ENCODE measurements around the gene PRAME.

Gene PRAME

GRCh38 chr22:22579869-22580604 is 21.0 kb upstream of the PRAME start:
- DNase-seq (ENCODE audit: low read depth in 2 of 3, low spot score in 1 of 3), result no peak

DNA sequence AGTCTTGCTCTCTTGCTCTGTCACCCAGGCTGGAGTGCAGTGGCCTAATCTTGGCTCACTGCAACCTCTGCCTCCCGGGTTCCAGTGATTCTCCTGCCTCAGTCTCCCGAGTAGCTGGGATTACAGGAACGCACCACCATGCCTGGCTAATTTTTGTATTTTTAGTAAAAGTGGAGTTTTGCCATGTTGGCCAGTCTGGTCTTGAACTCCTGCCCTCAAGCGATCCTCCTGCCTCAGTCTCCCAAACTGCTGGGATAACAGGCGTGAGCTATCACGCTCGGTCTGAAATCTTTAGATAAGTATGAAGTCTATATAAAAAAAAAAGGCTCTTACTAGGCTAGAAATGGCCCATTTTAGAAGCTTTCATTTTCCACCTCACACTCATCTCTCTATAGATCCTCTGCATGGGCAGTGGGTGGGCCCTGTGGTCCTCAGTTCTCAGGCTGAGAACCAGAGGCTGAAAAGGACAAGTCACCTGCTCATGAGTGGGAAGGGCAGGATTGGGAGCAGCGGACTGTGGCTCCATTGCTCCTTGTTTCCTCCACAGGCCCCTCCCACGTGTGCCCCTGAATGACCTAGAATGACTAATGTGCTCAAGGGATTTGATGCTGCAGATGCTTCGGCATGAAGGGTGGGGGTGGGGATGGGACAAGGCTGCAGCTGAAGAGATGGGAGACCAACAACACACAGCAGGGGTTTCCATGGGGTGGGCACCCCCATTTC is 19.8 kb upstream of the PRAME start:
- DNase-seq (ENCODE audit: low read depth in 2 of 3, low spot score in 1 of 3), result no peak

GRCh38 chr22:22576989-22577427 is 17.9 kb upstream of the PRAME start:
- DNase-seq (ENCODE audit: low read depth in 2 of 3, low spot score in 1 of 3), result no peak

- peak in 2 of 3 donors; percentile 29 to 30 for DNase-seq (ENCODE audit: low read depth in 2 of 3, low spot score in 1 of 3)
These were observed 17.4 kb upstream of the PRAME start for GRCh38 chr22:22576244-22576988.

DNA sequence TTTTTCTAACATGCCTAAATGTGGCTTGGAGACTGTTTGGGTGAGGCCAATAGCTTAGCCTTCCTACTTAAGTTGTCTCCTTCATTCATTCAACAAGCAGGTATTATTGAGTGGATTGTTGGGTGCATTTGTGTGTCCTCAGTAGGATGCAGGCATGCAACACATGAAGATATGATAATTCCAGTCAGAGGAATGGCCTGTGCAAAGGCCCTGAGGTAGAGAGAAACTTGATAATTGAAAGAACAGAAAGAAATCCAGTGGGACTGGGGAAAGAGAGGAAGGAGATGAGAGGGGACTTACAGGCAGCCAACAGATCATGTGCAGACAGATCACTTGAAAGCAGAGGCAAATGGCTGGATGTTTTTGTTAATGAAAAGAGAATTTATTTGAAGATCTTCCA is 15.3 kb upstream of the PRAME start:
- no peak for DNase-seq (ENCODE audit: low read depth in 2 of 3, low spot score in 1 of 3)

DNA sequence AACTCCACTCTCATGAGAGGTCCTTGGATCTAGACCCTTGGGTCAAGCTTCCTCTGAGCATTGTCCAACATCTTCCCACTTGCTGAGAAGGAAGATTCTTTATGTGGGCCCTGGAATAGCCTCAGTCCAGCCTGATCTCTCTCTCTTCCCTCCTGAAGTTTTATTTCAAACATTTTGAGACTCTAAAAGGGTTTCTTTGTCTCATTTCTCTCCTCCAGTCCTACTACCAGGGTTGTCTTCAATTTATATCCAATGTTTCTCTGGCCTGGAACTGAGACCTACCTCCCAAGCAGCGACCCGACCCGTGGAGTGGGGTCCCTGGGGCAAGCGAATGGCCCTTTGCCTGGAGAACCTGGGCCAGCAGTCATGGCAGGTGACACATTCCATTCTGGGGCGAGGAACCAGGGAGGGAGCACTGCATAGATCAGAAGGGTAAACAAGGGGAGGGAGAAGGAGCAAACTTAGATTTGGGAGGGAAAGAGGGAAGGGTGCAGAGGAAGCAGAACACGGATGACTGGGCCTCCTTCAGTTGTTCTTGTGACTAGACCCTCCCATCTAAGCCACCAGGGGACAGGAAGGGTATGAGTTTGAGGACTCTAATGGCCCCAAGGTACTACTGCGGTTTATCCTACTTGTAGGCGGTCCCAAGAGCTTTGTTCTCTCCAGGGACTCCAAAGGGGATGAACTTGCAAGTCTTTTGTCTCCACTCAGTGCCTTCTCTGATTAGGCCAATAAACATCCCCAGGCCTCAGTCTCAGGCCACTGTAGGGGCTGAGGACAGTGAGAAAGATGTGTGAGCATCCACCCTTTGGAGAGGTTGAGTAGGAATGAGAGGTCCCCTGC is 14.2 kb upstream of the PRAME start:
- DNase-seq (ENCODE audit: low read depth in 2 of 3, low spot score in 1 of 3), result no peak

DNA sequence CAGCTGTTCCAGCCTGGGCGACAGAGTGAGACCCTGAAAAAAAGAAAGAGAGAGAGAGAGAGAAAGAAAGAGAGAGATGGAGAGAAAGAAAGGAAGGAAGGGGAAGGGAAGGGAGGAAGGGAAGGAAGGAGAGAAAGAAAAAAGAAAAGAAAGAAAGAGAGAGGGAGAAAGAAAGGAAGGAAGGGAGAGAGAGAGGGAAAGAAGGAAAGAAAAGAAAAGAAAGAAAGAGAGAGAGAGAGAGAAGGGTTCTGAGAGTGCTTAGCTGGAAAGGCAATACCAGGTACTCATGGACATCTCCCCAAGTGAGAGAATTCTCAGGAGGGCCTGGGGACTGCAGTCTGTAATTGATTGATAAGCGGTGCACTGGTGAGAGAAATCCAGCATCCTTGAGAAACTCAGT is 12.8 kb upstream of the PRAME start:
- no peak for DNase-seq (ENCODE audit: low read depth in 2 of 3, low spot score in 1 of 3)

GRCh38 chr22:22571429-22571828 is 12.4 kb upstream of the PRAME start:
- no peak for DNase-seq (ENCODE audit: low read depth in 2 of 3, low spot score in 1 of 3)

DNA sequence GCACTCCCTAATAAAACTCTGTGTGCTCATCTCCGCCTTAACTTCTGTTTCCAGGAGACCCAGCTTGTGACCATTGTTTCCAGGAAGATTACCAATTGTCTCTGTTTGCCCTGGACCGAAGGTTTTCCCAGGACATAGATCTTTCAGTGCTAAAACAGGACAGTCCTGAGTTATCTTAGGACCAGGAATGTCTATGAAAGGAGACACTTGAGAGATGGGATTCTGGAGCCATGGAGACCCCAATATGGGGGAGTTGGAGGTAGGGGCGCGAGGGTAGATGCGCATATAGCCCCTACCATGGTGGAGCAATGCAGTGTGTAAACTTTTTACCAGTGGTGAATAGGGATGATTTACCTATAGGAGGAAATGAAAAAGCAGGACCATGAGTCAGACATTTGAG is 10.2 kb upstream of the PRAME start:
- no peak for DNase-seq (ENCODE audit: low read depth in 2 of 3, low spot score in 1 of 3)

GRCh38 chr22:22565981-22566380 is 6.9 kb upstream of the PRAME start:
- no peak for DNase-seq (ENCODE audit: low read depth in 2 of 3, low spot score in 1 of 3)

DNA sequence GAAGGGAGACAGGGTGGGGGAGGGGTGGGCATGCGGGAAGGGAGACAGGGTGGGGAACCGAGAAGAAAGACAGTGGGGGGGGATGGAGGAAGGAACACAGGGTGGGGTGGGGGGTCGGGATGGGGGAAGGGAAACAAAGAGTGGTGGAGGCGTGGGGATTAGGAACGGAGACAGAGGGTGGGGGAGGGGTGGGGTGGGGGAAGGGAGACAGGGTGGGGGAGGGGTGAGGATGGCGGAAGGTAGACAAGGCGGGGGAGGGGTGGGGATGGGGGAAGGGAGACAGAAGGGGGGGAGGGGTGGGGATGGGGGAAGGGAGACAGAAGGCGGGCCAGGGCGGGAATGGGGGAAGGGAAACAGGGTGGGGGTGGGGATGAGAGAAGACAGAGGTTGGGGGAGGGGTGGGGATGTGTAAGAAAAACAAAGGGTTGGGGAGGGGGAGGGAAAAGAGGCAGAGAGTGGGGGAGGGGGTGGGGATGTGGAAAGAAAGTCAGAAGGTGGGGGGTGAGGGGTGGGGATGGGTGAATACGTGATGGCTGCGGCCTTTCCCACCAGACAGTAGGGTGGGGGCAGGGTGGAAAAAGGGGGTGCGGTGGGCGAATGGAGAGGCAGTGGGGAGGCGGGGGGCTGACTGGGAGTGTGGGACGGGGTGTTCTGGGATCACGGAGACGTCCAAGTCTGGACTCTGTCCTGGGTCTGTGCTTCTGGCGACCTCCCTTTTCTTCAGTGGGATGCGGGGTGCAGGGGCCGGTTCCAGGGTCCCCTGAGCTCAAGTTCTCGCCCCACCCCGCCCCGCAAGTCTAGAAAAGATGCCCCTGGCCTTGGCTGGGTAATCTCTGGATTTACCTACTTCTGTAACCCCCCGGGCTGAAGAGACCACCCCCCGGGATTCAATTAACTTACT is 744 bp downstream of the PRAME start:
- no peak for DNase-seq (ENCODE audit: low read depth in 2 of 3, low spot score in 1 of 3)

DNA sequence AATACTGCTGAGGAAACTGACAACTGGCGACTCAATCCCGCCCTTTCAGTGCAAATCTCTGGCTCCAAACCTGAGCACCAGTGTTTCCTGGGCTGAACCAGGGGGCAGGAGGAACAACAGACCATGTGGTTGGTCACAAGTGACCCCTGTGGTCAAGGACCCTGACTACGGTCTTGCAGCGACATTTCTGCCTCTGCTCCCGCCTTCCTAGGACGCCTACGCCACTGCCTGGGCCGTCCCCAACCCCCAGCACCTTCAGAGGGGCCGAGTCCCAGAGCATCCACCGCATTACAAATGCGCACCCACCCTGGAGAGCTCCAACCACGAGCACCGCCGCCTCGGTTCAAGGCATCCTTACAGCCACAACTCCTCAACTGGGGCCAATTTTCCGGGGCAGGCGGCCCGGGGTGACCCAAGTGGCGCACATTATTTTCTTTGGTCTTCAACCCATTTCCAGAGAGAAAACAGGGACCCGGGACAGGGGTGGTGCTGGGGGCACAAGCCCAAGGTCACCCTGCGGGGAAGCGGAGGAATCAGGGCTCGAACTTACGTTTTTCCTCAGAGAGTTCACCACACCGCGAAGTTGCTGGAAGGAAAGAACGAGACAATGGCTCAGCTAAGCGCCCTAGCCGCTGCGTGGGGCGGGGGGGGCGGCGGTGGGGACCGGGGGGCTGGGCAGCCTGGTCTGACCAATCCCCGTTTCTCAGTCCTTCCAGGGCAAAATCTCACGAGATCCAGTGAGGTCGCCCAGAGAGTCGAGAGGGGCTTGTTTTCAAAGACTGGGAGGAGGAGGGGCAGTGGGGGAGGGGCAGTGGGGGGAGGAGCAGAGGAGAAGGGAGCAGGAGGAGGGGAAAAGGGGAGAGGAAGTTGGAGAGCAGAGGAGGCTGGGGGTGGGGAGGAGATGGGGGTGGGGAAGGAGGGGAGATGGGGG is 1.8 kb downstream of the PRAME start:
- DNase-seq (ENCODE audit: low read depth in 2 of 3, low spot score in 1 of 3), result no peak

DNA sequence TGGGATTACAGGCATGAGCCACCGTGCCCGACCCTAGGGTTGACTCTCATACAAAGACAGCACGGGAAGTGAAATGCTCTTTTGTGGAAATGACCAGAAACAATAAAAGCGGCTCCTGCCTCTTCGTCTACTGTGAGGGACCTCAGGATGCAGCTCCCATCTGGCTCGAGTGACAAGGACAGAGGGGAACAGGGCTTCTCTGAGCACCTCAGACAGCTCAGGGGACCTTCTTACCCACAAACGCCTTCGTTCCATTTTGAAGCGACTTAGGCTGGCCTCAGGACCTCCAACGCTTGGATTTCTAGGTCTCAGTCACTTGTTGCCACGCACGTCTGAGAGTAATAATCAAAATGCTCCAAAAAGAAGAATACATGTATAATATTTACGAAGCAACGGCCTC is 2.5 kb downstream of the PRAME start:
- no peak for DNase-seq (ENCODE audit: low read depth in 2 of 3, low spot score in 1 of 3)

DNA sequence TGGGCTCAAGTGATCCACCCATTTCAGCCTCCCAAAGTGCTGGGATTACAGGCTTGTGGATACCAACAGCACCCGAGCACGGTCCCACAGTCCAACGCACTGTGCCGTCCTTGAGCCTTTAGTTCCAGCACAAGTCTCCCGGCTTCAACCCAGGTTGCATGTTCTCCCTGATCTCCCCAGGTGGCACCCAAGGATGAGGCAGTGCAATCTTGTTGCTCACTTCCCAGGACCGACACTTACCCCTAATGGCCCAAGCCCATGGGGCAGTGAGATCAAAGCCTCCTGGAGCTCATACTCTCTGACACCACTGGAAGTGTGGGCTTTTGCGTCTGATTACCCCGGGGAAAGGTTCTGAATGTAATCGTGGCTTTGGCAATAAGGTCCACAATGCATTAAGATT is 3.5 kb downstream of the PRAME start:
- DNase-seq (ENCODE audit: low read depth in 2 of 3, low spot score in 1 of 3), result no peak

GRCh38 chr22:22554587-22555284 is 4.3 kb downstream of the PRAME start:
- no peak for DNase-seq (ENCODE audit: low read depth in 2 of 3, low spot score in 1 of 3)

DNA sequence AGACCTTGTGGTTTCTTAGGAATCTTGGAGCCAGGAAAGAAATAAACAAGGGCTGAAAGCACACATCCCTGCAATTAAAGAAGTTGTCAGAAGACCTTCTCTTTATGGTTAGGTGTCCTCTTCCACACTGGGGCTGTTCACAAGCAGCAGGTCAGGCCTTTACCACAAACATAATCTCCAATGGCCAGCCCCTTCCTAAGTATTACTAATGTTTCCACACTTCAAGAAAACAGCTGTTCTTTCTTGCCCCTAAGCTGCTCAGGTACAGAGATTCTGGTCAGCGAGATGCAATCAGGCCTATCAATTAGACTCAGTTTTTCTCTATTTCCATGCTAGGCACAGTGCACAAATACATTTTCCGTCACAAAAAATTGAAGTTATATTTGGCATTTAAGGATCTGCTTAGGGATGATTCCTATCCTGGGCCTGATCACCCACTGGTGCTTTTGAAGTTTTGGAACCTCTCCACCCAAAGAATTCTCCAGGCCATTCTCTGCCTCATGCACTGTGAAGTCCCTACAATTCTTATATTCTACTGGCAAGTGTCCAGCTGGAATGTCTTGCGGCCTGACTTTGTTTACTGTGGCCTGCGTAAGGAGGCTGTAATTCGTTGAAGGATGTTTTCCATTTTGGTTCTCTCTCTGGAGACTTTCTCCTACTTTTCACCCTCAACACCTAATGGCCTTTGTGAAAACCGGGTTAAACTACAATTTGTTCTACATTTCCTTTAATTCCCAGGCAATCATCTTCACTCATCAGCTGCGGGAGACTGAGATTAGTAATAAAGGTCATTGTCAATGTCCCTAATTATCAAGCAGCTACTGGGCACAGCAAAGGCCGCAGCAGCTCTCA is 5.1 kb downstream of the PRAME start:
- DNase-seq (ENCODE audit: low read depth in 2 of 3, low spot score in 1 of 3), result no peak

DNA sequence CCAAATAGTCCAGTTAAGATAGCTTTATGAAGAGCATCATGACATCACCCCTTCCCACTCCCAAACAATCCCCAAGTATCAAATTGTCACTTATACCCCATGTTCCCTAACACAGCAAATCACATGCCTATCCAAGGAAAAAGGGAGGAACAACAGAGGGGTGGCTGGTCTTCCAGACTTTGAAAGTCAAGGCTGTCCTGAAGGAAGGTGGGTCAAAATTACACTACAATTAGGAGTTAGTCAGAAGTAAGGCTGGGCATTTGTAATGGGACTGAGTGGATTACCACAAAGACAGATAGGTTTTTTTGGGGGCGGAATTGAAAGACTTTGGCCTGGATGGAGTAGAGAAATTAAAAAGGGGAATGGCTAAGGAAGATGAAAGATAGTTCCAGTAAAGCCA is 5.9 kb downstream of the PRAME start:
- no peak for DNase-seq (ENCODE audit: low read depth in 2 of 3, low spot score in 1 of 3)

DNA sequence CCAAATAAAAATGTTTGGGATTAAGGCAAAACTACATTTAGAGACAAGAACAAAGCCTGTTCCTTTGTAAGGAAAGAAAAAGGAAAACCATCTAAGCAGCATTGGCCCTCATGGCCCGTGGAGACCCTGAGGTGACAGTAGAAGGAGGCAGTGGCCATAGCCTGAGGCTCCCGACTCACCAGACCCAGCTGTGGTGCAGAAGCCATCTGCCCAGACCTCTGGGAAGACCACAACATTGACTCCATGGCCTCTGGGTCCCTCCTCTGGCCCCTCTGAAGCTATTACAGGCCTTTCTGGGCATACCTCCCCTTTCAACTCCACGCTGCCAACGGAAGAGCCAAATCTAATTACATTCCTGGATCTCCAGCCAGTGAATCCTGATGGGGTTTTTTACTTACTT is 6.4 kb downstream of the PRAME start:
- no peak for DNase-seq (ENCODE audit: low read depth in 2 of 3, low spot score in 1 of 3)
